IPS-20b (cell line): ENCODE results near the gene C11orf24.

ENCODE experiments used
- H3K27ac ChIP-seq: one replicate; pipeline ENCODE4 v1.5.1; 2013; ENCODE audit warnings: low read length
- H3K27me3 ChIP-seq: 2 replicates; pipeline ENCODE4 v1.6.1; 2013; ENCODE audit warnings: mild to moderate bottlenecking, low read length, inconsistent platforms; ENCODE audit not compliant: insufficient read depth
- H3K36me3 ChIP-seq: 2 replicates; pipeline ENCODE4 v1.6.1; 2013; ENCODE audit warnings: low read depth, mild to moderate bottlenecking, inconsistent platforms, low read length, moderate library complexity; ENCODE audit not compliant: insufficient read depth
- H3K4me1 ChIP-seq: 2 replicates; pipeline ENCODE4 v1.6.1; 2013; ENCODE audit warnings: mild to moderate bottlenecking, control low read depth, inconsistent platforms, low read length, moderate library complexity; ENCODE audit not compliant: insufficient read depth
- H3K4me3 ChIP-seq: 2 replicates; pipeline ENCODE4 v1.5.1; 2013; ENCODE audit warnings: mild to moderate bottlenecking, low read length, inconsistent platforms
- H3K9ac ChIP-seq: 2 replicates; pipeline ENCODE4 v1.6.1; 2013; ENCODE audit warnings: low read depth, mild to moderate bottlenecking, inconsistent platforms, low read length, moderate library complexity
- H3K9me3 ChIP-seq: 2 replicates; pipeline ENCODE4 v1.6.1; 2013; ENCODE audit warnings: mild to moderate bottlenecking, low read depth, low read length, inconsistent platforms; ENCODE audit not compliant: insufficient read depth

C11orf24 gene

DNA sequence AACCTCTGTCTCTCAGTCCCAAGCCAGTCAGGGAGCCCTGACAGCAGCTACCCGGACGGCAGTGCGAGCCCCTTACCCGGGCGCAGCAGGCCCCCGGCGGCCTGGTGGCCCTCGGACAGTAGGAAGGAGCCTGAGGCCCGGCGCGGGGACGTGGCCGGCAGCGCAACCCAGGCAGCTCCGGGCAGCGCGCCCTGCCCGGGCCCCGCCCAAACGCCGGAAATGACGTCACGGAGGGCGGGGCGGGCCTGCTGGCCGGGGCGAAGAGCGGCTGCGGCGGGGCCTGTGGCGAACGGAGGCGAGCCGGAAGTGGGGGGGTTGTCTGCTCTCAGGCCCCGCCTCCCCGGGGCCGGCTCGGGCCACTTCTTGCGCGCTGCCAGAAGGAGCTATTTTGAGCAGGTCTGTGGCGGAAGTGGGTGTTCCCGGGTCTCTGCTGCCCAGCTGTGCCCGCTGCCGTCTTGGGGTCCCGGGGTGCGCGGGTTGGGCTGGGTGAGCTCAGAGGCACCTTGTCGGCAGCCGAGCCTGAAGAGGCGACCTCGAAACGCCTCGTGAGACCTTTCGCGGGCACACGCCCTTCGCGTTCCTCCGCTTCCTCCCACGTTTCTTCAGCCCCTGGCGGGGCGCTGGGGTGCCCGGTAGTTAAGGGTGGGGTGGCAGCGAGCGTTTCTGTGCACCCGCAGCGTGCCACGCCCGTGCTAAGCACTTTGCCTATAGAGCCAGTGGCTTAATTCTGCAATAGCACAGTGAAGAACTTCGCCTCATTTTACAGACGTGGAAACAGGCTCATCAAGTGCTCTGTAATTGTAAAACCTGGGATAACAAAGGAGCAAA, at the start of gene C11orf24:
TSS of gene C11orf24 (minus strand) at position 193 of the 828 bp plus-strand sequence. CDS start 8,206 bp downstream, outside the sequence.
- Histone ChIP-seq H3K9me3 (no peaks in the 10 kb centered on the region), H3K4me3 (peak within 1 kb of the TSS; percentile 98), H3K9ac (peak within 1 kb of the TSS; percentile 93), H3K36me3 (peaks cover 11% of the 10 kb centered on the region; the same call in 1 of the 2 replicates), H3K4me1 (peaks cover 4% of the 10 kb centered on the region; the same call in 1 of the 2 replicates), H3K27me3 (no peaks in the 10 kb centered on the region), H3K27ac (peak within 1 kb of the TSS; percentile 86)

- no peak overlapping the region for H3K4me3 ChIP-seq
- H3K36me3 ChIP-seq: no peaks in the 10 kb centered on the region
- no peaks in the 10 kb centered on the region for H3K9me3 ChIP-seq
- peak overlapping the region; percentile 32; the same call in 1 of the 2 replicates for H3K9ac ChIP-seq
- no peaks in the 10 kb centered on the region; the same call in 1 of the 2 replicates for H3K27me3 ChIP-seq
- H3K4me1 ChIP-seq: peaks cover 22% of the 10 kb centered on the region; the same call in 1 of the 2 replicates
- H3K27ac ChIP-seq: no peak overlapping the region
Observed at GRCh38 chr11:68317147-68317785, 45.5 kb upstream of the C11orf24 start.

DNA sequence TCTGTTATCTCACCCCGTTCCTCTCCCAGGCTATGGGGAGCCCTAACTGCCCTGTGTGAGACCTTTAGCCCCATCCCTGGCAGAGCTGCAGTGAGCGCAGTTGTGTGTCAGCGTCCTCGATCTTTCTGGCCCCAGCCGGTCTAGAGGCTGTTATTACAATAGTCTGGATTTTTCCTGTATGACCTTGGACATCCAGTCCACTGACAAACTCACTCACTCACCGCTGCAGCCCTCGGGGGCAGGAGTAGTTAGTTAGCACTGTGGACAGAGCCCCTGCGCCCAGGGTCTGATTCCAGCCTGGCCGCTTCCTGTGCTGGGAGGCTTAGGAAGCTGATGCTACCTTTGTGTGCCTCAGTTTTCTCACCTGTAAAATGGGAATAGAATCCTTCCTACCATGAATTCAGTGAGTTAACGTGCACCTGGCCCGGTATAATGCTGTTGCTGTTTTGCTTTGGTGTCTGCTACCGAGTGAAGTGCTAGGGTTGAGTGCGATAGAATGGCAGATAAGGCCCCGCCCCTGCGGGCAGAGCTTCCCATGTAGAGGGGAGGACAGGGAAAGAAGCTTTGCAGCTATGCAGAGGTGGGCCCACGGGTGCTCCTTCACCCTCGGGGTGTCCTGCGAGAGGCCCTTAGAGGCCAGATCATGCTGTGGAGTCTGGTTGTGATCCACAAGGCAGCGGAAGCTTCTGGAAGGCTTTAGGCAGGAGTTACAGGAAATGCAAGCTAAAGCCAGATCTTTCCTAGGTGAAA, 43.6 kb upstream of the C11orf24 start:
- H3K4me3 ChIP-seq: peak overlapping the region; percentile 66; the same call in 1 of the 2 replicates
- H3K9ac ChIP-seq: peak overlapping the region; percentile 63; the same call in 1 of the 2 replicates
- no peak overlapping the region for H3K27ac ChIP-seq
- peaks cover 7% of the 10 kb centered on the region for H3K27me3 ChIP-seq
- H3K36me3 ChIP-seq: no peaks in the 10 kb centered on the region
- H3K4me1 ChIP-seq: peaks cover 22% of the 10 kb centered on the region; the same call in 1 of the 2 replicates
- H3K9me3 ChIP-seq: no peaks in the 10 kb centered on the region

DNA sequence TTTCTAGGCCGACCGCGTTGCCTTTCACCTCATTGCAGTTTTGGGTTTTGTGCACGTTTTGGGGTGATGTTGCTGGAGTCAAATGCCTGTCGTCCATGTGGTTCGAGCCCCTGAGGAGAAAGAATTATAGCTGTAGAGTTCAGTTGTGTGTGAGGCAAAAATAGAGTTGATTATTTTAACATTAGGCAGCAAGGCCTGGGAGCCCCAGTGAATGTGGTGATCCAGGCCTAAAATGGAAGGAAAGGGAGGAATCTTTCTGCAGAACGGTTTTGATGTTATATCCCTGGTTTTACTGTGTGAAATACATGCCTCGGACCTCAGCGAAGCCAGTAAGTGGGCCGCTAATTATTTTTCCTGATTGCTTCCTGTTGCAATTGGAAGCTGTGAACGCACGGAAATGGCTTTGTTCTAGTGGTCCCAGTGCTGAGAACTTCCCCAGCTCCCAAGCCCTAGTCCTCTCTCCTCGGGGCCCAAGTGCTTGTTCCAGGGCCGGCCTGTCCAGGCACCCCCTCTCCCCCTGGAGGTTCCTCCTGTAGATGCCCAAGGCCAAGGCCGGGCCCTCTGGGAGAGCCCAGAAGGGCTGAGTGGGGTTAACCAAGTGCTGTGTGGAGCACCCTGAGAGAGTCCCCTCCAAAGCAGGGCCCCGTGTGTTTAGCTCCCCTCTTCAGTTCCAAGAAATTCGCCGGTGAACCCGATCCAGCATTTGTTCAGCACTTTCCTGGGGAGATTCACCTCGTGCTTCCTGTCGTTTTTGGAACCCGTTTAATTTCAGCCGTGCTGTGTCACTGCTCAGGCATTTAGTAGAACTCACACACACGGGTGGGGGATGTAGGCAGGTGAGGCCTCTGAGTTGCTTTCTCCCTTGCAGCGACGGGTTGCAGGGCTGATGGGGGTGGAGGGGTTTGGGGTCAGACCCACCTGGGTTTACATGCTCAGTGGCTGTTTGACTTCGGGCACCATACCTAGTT, 42.7 kb upstream of the C11orf24 start:
- Histone ChIP-seq H3K4me1 (peaks cover 22% of the 10 kb centered on the region; the same call in 1 of the 2 replicates), H3K36me3 (no peaks in the 10 kb centered on the region), H3K9me3 (no peaks in the 10 kb centered on the region), H3K27ac (no peak overlapping the region), H3K4me3 (peak overlapping the region; percentile 66), H3K9ac (peak overlapping the region; percentile 63; the same call in 1 of the 2 replicates), H3K27me3 (peaks cover 7% of the 10 kb centered on the region)

- Histone ChIP-seq H3K27me3 (peaks cover 7% of the 10 kb centered on the region), H3K9me3 (no peaks in the 10 kb centered on the region), H3K4me3 (peak overlapping the region; percentile 66), H3K36me3 (no peaks in the 10 kb centered on the region), H3K4me1 (peaks cover 22% of the 10 kb centered on the region; the same call in 1 of the 2 replicates), H3K27ac (no peak overlapping the region), H3K9ac (peak overlapping the region; percentile 63; the same call in 1 of the 2 replicates)
Observed at GRCh38 chr11:68313574-68314202, 41.9 kb upstream of the C11orf24 start.

DNA sequence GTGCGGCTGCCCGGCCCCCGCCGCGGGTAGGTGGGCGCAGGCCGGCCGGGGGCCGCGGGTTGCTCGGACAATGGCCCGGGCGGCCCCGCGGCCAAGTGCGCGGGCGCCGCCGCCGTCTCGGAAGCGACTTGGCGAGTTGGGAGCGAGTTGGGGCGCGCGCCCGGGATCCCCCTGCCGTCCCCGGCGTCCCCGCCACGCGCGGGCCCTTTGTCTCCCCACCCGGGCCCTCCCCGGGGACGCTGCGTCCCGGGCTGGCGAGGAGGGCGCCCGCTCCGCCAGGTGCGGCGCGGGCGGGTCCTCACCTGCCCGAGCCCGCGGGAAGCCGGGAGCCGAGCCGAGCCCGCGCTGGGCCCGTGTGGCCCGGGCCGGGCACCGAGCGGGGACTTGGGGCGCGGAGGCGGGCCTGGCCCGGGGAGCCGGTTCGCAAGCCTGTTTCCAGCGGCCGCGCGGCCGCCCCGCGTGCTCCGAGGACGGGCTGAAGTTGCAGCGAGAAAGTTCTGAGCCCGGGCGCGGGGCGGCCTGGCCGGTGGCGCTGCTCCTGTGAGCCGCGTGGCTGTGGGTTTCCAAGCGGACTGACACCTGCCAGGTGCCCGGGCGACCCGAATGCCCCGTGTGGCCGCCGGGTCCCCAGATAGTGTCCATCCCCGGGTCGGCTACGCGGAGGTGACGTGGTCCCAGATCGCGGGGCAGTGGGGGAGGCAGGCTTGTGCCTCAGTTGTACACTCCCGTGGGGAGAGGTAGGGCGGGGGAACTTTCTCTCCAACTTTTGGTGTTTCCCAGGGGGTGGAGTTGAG, 41.2 kb upstream of the C11orf24 start:
- Histone ChIP-seq H3K4me1 (peaks cover 22% of the 10 kb centered on the region; the same call in 1 of the 2 replicates), H3K9me3 (no peaks in the 10 kb centered on the region), H3K9ac (peak overlapping the region; percentile 63; the same call in 1 of the 2 replicates), H3K27me3 (peaks cover 7% of the 10 kb centered on the region), H3K4me3 (peak overlapping the region; percentile 66), H3K36me3 (no peaks in the 10 kb centered on the region), H3K27ac (no peak overlapping the region)

DNA sequence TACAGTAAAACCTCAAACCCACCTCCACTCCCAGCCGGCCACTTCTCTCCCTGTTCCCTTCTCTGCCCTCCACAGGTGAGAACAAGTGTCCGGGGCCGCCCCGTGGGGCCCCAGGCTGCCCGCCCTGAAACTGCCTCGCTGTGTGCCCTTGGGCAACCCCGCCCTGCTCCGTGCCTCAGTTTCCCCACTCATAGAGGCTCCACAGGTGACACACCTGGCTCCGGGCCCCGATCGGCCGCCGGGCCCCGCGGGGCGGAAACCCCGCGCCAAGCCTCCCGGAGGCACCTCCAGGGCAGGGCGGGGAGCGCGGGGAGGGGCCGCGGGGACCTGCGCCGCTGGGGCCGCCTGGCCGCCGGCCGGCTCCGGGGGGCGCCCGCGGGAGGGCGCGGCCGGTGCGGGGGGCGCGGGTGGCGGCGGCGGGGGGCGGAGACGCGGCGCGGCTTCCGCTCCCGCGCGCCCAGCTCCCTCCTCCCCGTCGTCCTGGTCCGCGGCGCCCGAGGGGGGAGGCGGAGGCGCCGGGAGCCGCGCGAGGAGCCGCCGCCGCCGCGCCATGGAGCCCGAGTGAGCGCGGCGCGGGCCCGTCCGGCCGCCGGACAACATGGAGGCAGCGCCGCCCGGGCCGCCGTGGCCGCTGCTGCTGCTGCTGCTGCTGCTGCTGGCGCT, 40.5 kb upstream of the C11orf24 start, which contains the start of gene LRP5:
TSS of gene LRP5 (plus strand) at position 475 of the 663 bp plus-strand sequence. CDS start at position 599, 124 bp downstream.
- H3K4me3 ChIP-seq: peak within 1 kb of the TSS; percentile 66
- H3K9ac ChIP-seq: peak within 1 kb of the TSS; percentile 63; the same call in 1 of the 2 replicates
- H3K27me3 ChIP-seq: peaks cover 7% of the 10 kb centered on the region
- peaks cover 18% of the 10 kb centered on the region; the same call in 1 of the 2 replicates for H3K4me1 ChIP-seq
- no peak within 1 kb of the TSS for H3K27ac ChIP-seq
- no peaks in the 10 kb centered on the region for H3K9me3 ChIP-seq
- H3K36me3 ChIP-seq: no peaks in the 10 kb centered on the region

GRCh38 chr11:68311160-68312116, 39.7 kb upstream of the C11orf24 start:
- peaks cover 18% of the 10 kb centered on the region; the same call in 1 of the 2 replicates for H3K4me1 ChIP-seq
- no peaks in the 10 kb centered on the region for H3K9me3 ChIP-seq
- no peaks in the 10 kb centered on the region for H3K36me3 ChIP-seq
- H3K27ac ChIP-seq: no peak overlapping the region
- H3K27me3 ChIP-seq: peaks cover 7% of the 10 kb centered on the region
- H3K9ac ChIP-seq: no peak overlapping the region
- H3K4me3 ChIP-seq: peak overlapping the region; percentile 54; the same call in 1 of the 2 replicates
